Liver (tissue), 9 donors: ENCODE results near the gene BEST4. TPM values are rescaled to one million over a fixed set of nuclear protein-coding genes. Genes with fewer than 3 reads are reported as not detected.

Experiments used
- DNase-seq: peaks from one replicate; pipeline ENCODE4 v3.0.0-alpha.2; 2017; ENCODE audit warnings: low spot score
- H3K27ac ChIP-seq, 2 donors: one replicate each; pipeline ENCODE4 v1.7.0; 2013; ENCODE audit warnings: inconsistent platforms in 2 of 2, low read length in 2 of 2, control low read depth in 1 of 2, low read depth in 1 of 2, mild to moderate bottlenecking in 1 of 2
- H3K27me3 ChIP-seq, 4 donors: one replicate each; pipeline versions ENCODE4 v1.6.1 to v1.7.0; 2013; ENCODE audit warnings: low read length in 3 of 4, inconsistent platforms in 1 of 4, mild to moderate bottlenecking in 1 of 4, moderate library complexity in 1 of 4; ENCODE audit not compliant: control insufficient read depth in 4 of 4, insufficient read depth in 4 of 4
- H3K36me3 ChIP-seq, 4 donors: one replicate each; pipeline versions ENCODE4 v1.6.1 to v1.7.0; 2013; ENCODE audit warnings: low read length in 3 of 4, mild to moderate bottlenecking in 3 of 4, low read depth in 1 of 4, moderate library complexity in 1 of 4; ENCODE audit not compliant: control insufficient read depth in 4 of 4, insufficient read depth in 3 of 4
- H3K4me1 ChIP-seq, 4 donors: one replicate each; pipeline versions ENCODE4 v1.6.1 to v1.7.0; 2013; ENCODE audit warnings: low read length in 3 of 4, mild to moderate bottlenecking in 3 of 4, moderate library complexity in 1 of 4; ENCODE audit not compliant: control insufficient read depth in 4 of 4, insufficient read depth in 4 of 4
- H3K4me3 ChIP-seq, 3 donors: one replicate each; pipeline versions ENCODE4 v1.6.1 to v1.7.0; 2013; ENCODE audit warnings: low read length in 3 of 3, control low read depth in 1 of 3, low read depth in 1 of 3, mild to moderate bottlenecking in 1 of 3
- H3K9ac ChIP-seq, 2 donors: one replicate each; pipeline ENCODE4 v1.7.0; 2013; ENCODE audit warnings: low read length in 2 of 2, mild to moderate bottlenecking in 2 of 2, moderate library complexity in 2 of 2, control low read depth in 1 of 2, low read depth in 1 of 2
- H3K9me3 ChIP-seq, 4 donors: one replicate each; pipeline versions ENCODE4 v1.6.1 to v1.7.0; 2013; ENCODE audit warnings: low read length in 3 of 4; ENCODE audit not compliant: control insufficient read depth in 4 of 4
- ATF3 ChIP-seq: IDR thresholded peaks from 2 replicates; pipeline ENCODE4 v1.6.1; 2016; ENCODE audit warnings: antibody characterized with exemption
- CTCF ChIP-seq: fragments of 150-350 bp; IDR thresholded peaks from 2 replicates; pipeline ENCODE4 v1.5.1; 2017; ENCODE audit warnings: improper control_type of control experiment, low read depth, low read length; ENCODE audit not compliant: missing input control
- EGR1 ChIP-seq, 2 donors: IDR thresholded peaks; 2 replicates each; pipeline ENCODE4 v1.6.1; 2016 to 2018; ENCODE audit warnings: antibody characterized with exemption in 2 of 2, low read depth in 2 of 2
- FOXA1 ChIP-seq: IDR thresholded peaks from 2 replicates; pipeline ENCODE4 v1.6.1; 2016; ENCODE audit warnings: antibody characterized with exemption
- FOXA2 ChIP-seq: IDR thresholded peaks from 2 replicates; pipeline ENCODE4 v1.6.1; 2016; ENCODE audit warnings: antibody characterized with exemption
- GABPA ChIP-seq, 2 donors: IDR thresholded peaks in 1 of 2; conservative IDR thresholded peaks in 1 of 2; 2 replicates each; pipeline ENCODE4 v1.6.1; 2016; ENCODE audit warnings: antibody characterized with exemption in 2 of 2, mild to moderate bottlenecking in 1 of 2, moderate library complexity in 1 of 2
- HNF4A ChIP-seq, 2 donors: conservative IDR thresholded peaks; 2 replicates each; pipeline ENCODE4 v1.6.1; 2016; ENCODE audit warnings: antibody characterized with exemption in 2 of 2, mild to moderate bottlenecking in 2 of 2
- JUND ChIP-seq, 2 donors: IDR thresholded peaks; 2 replicates each; pipeline ENCODE4 v1.6.1; 2016; ENCODE audit warnings: antibody characterized with exemption in 2 of 2
- NR2F2 ChIP-seq: IDR thresholded peaks from 2 replicates; pipeline ENCODE4 v1.6.1; 2016; ENCODE audit warnings: antibody characterized with exemption
- RAD21 ChIP-seq, 2 donors: IDR thresholded peaks; 2 replicates each; pipeline ENCODE4 v1.6.1; 2016; ENCODE audit warnings: antibody characterized with exemption in 2 of 2, mild to moderate bottlenecking in 2 of 2
- RXRA ChIP-seq, 2 donors: IDR thresholded peaks; 2 replicates each; pipeline ENCODE4 v1.6.1; 2017 to 2018; ENCODE audit warnings: antibody characterized with exemption in 2 of 2, mild to moderate bottlenecking in 1 of 2
- SP1 ChIP-seq: IDR thresholded peaks from 2 replicates; pipeline ENCODE4 v1.6.1; 2018; ENCODE audit warnings: antibody characterized with exemption, mild to moderate bottlenecking
- TAF1 ChIP-seq: conservative IDR thresholded peaks from 2 replicates; pipeline ENCODE4 v1.6.1; 2016; ENCODE audit warnings: antibody characterized with exemption, mild to moderate bottlenecking
- YY1 ChIP-seq: IDR thresholded peaks from 2 replicates; pipeline ENCODE4 v1.6.1; 2016; ENCODE audit warnings: antibody characterized with exemption, mild to moderate bottlenecking
- ZBTB33 ChIP-seq: IDR thresholded peaks from 2 replicates; pipeline ENCODE4 v1.6.1; 2016; ENCODE audit warnings: antibody characterized with exemption
- WGBS: extraction: QIAGEN DNeasy Blood & Tissue Kit; methylation state at CpG from one replicate; pipeline ENCODE4 v1.1.7; 2013; 5-methylcytosine and 5-hydroxymethylcytosine counted together
- polyA plus RNA-seq, 2 donors: library from polyadenylated mRNA; stranded (reverse) in 1 of 2; unstranded in 1 of 2; fragments of 200-250 nt in 1 of 2; fragments of >200 nt in 1 of 2; fragmentation: Nextera tagmentation in 1 of 2; extraction: Ambion mirVana in 1 of 2; gene quantifications; one replicate each; pipeline versions ENCODE4 v1.2.1 to v1.2.3, GENCODE V29; 2013 to 2015
- total RNA-seq, 2 donors: library from RNA; depleted of rRNA; stranded (reverse); fragments of >200 nt; gene quantifications; one replicate each; pipeline ENCODE4 v1.2.3, GENCODE V29; 2014
- TF ChIP-seq, protein P1 (sequence below): IDR thresholded peaks from 2 replicates; pipeline ENCODE4 v1.6.1; 2016; ENCODE audit warnings: antibody characterized with exemption, mild to moderate bottlenecking
- donor health status: healthy.
- donor health status: healthy.
- donor health status: healthy.
- donor health status: healthy.
- donor health status: healthy.

Gene BEST4
- total and polyA plus RNA-seq, 4 donors, result 0.05 TPM; not detected in 3

- H3K4me1 ChIP-seq, result peaks cover 0 to 3% (median 1%) of the 10 kb centered on the region in 4 donors
- 86% methylated on average over 12 of the region's 12 CpGs for WGBS
- no peak for TF ChIP-seq FOXA2
- TF ChIP-seq, protein P1, sequence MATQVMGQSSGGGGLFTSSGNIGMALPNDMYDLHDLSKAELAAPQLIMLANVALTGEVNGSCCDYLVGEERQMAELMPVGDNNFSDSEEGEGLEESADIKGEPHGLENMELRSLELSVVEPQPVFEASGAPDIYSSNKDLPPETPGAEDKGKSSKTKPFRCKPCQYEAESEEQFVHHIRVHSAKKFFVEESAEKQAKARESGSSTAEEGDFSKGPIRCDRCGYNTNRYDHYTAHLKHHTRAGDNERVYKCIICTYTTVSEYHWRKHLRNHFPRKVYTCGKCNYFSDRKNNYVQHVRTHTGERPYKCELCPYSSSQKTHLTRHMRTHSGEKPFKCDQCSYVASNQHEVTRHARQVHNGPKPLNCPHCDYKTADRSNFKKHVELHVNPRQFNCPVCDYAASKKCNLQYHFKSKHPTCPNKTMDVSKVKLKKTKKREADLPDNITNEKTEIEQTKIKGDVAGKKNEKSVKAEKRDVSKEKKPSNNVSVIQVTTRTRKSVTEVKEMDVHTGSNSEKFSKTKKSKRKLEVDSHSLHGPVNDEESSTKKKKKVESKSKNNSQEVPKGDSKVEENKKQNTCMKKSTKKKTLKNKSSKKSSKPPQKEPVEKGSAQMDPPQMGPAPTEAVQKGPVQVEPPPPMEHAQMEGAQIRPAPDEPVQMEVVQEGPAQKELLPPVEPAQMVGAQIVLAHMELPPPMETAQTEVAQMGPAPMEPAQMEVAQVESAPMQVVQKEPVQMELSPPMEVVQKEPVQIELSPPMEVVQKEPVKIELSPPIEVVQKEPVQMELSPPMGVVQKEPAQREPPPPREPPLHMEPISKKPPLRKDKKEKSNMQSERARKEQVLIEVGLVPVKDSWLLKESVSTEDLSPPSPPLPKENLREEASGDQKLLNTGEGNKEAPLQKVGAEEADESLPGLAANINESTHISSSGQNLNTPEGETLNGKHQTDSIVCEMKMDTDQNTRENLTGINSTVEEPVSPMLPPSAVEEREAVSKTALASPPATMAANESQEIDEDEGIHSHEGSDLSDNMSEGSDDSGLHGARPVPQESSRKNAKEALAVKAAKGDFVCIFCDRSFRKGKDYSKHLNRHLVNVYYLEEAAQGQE, result no peak
- no peaks in the 10 kb centered on the region for H3K27me3 ChIP-seq
- DNase-seq, result peak; percentile 35
- no peak overlapping the region for H3K27ac ChIP-seq
- no peak overlapping the region for H3K9ac ChIP-seq
- H3K36me3 ChIP-seq, result no peaks in the 10 kb centered on the region
- no peaks in the 10 kb centered on the region for H3K9me3 ChIP-seq
- no peak overlapping the region for H3K4me3 ChIP-seq
These were observed 41.8 kb upstream of the BEST4 start for GRCh38 chr1:44829506-44830384.

- TF ChIP-seq EGR1 (IDR thresholded peaks at IDR 0.05; ENCODE audit: low read depth in 2 of 2) (no peak), CTCF (no peak), ATF3 (no peak), JUND (IDR thresholded peaks at IDR 0.05) (no peak), HNF4A (conservative IDR thresholded peaks at IDR 0.05) (no peak), SP1 (no peak), RAD21 (IDR thresholded peaks at IDR 0.05) (no peak), YY1 (no peak), TAF1 (no peak), GABPA (IDR thresholded peaks at IDR 0.05 in 1 of 2, conservative IDR thresholded peaks at IDR 0.05 in 1 of 2) (no peak), FOXA1 (no peak), ZBTB33 (no peak), RXRA (IDR thresholded peaks at IDR 0.05) (no peak), NR2F2 (no peak), FOXA2 (no peak)
- H3K4me3 ChIP-seq, result no peak overlapping the region
- 98% methylated on average over 15 of the region's 15 CpGs for WGBS
- H3K9ac ChIP-seq, result no peak overlapping the region
- DNase-seq, result no peak
- peaks cover 0 to 3% (median 1%) of the 10 kb centered on the region in 4 donors for H3K4me1 ChIP-seq
- H3K27me3 ChIP-seq, result no peaks in the 10 kb centered on the region
- H3K9me3 ChIP-seq, result no peaks in the 10 kb centered on the region
- H3K27ac ChIP-seq, result no peak overlapping the region
- no peaks in the 10 kb centered on the region for H3K36me3 ChIP-seq
These were observed 41.0 kb upstream of the BEST4 start for GRCh38 chr1:44828841-44829440.
